Measurements from ENCODE around the gene PYGO1. TPM values are rescaled to one million over a fixed set of nuclear protein-coding genes. Genes with fewer than 3 reads are reported as not detected.

The PYGO1 gene
- total RNA-seq, 1 experiment from 2014 or later = 0.55 TPM

- TF ChIP-seq ARID4B (CRISPR knock-in tag; IDR thresholded peaks at IDR 0.05; ENCODE audit: borderline replicate concordance) (no peak), SMAD4 (CRISPR knock-in tag; IDR thresholded peaks at IDR 0.05) (no peak), TCF7 (CRISPR knock-in tag; IDR thresholded peaks at IDR 0.05; ENCODE audit: low read depth) (no peak), MXD4 (CRISPR knock-in tag; IDR thresholded peaks at IDR 0.05; ENCODE audit: borderline replicate concordance) (no peak), IRF2 (CRISPR knock-in tag; IDR thresholded peaks at IDR 0.05; ENCODE audit: borderline replicate concordance, low read depth) (no peak), FOXP4 (CRISPR knock-in tag; IDR thresholded peaks at IDR 0.05) (no peak), ZMAT4 (CRISPR knock-in tag; IDR thresholded peaks at IDR 0.05) (no peak), ZNF423 (CRISPR knock-in tag; IDR thresholded peaks at IDR 0.05) (no peak), ZNF317 (CRISPR knock-in tag; IDR thresholded peaks at IDR 0.05; ENCODE audit: borderline replicate concordance, low read depth) (no peak), ZNF263 (CRISPR knock-in tag; IDR thresholded peaks at IDR 0.05; ENCODE audit: low read depth) (no peak)
- TF ChIP-seq, protein P1, sequence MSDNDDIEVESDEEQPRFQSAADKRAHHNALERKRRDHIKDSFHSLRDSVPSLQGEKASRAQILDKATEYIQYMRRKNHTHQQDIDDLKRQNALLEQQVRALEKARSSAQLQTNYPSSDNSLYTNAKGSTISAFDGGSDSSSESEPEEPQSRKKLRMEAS (CRISPR knock-in tag; IDR thresholded peaks at IDR 0.05) = no peak
- TF ChIP-seq, protein P2, sequence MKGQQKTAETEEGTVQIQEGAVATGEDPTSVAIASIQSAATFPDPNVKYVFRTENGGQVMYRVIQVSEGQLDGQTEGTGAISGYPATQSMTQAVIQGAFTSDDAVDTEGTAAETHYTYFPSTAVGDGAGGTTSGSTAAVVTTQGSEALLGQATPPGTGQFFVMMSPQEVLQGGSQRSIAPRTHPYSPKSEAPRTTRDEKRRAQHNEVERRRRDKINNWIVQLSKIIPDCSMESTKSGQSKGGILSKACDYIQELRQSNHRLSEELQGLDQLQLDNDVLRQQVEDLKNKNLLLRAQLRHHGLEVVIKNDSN (CRISPR knock-in tag; IDR thresholded peaks at IDR 0.05) = no peak
Measured at GRCh38 chr15:55515491-55515890, 72.7 kb downstream of the PYGO1 start (continued).

- Mint-ChIP-seq H3K27me3 (ENCODE audit: low read depth) (no peaks in the 10 kb centered on the region; the same call in 1 of the 2 replicates), H3K36me3 (no peaks in the 10 kb centered on the region), H3K9me3 (no peaks in the 10 kb centered on the region), H3K27ac (no peak overlapping the region), H3K4me3 (no peak overlapping the region), H3K4me1 (peaks cover 9% of the 10 kb centered on the region)
- CTCF ChIA-PET = interaction anchor here (0.6 to 2.4 kb wide), 14 partner anchors 9 to 383 kb away, joined by 3 to 23 read pairs (median 4); no protein-coding TSS in a partner anchor
- DNase-seq (ENCODE audit: low spot score) (no peak), ATAC-seq (no peak)
- POLR2A ChIA-PET = no interaction called here
- TF ChIP-seq, protein P3, sequence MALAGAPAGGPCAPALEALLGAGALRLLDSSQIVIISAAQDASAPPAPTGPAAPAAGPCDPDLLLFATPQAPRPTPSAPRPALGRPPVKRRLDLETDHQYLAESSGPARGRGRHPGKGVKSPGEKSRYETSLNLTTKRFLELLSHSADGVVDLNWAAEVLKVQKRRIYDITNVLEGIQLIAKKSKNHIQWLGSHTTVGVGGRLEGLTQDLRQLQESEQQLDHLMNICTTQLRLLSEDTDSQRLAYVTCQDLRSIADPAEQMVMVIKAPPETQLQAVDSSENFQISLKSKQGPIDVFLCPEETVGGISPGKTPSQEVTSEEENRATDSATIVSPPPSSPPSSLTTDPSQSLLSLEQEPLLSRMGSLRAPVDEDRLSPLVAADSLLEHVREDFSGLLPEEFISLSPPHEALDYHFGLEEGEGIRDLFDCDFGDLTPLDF (CRISPR knock-in tag; IDR thresholded peaks at IDR 0.05) = no peak
- TF ChIP-seq ZNF671 (CRISPR knock-in tag; IDR thresholded peaks at IDR 0.05) (no peak), SMAD3 (CRISPR knock-in tag; IDR thresholded peaks at IDR 0.05; ENCODE audit: borderline replicate concordance) (no peak), GRHL2 (CRISPR knock-in tag; IDR thresholded peaks at IDR 0.05; ENCODE audit: insufficient replicate concordance, severe bottlenecking) (no peak), CREB1 (CRISPR knock-in tag; IDR thresholded peaks at IDR 0.05) (no peak), MYBL2 (CRISPR knock-in tag; IDR thresholded peaks at IDR 0.05) (no peak), FOXK1 (CRISPR knock-in tag; IDR thresholded peaks at IDR 0.05) (no peak), ZNF219 (CRISPR knock-in tag; IDR thresholded peaks at IDR 0.05; ENCODE audit: borderline replicate concordance) (no peak), NR3C1 (CRISPR knock-in tag; conservative IDR thresholded peaks at IDR 0.05; ENCODE audit: low read depth) (no peak), ZNF138 (CRISPR knock-in tag; conservative IDR thresholded peaks at IDR 0.05) (no peak)
- TF ChIP-seq, protein P4, sequence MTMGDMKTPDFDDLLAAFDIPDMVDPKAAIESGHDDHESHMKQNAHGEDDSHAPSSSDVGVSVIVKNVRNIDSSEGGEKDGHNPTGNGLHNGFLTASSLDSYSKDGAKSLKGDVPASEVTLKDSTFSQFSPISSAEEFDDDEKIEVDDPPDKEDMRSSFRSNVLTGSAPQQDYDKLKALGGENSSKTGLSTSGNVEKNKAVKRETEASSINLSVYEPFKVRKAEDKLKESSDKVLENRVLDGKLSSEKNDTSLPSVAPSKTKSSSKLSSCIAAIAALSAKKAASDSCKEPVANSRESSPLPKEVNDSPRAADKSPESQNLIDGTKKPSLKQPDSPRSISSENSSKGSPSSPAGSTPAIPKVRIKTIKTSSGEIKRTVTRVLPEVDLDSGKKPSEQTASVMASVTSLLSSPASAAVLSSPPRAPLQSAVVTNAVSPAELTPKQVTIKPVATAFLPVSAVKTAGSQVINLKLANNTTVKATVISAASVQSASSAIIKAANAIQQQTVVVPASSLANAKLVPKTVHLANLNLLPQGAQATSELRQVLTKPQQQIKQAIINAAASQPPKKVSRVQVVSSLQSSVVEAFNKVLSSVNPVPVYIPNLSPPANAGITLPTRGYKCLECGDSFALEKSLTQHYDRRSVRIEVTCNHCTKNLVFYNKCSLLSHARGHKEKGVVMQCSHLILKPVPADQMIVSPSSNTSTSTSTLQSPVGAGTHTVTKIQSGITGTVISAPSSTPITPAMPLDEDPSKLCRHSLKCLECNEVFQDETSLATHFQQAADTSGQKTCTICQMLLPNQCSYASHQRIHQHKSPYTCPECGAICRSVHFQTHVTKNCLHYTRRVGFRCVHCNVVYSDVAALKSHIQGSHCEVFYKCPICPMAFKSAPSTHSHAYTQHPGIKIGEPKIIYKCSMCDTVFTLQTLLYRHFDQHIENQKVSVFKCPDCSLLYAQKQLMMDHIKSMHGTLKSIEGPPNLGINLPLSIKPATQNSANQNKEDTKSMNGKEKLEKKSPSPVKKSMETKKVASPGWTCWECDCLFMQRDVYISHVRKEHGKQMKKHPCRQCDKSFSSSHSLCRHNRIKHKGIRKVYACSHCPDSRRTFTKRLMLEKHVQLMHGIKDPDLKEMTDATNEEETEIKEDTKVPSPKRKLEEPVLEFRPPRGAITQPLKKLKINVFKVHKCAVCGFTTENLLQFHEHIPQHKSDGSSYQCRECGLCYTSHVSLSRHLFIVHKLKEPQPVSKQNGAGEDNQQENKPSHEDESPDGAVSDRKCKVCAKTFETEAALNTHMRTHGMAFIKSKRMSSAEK (CRISPR knock-in tag; IDR thresholded peaks at IDR 0.05; ENCODE audit: borderline replicate concordance) = no peak
Measured at GRCh38 chr15:55514414-55514850, 73.7 kb downstream of the PYGO1 start.
